HG03439 (cell line): ENCODE data around the gene XYLB.
"Not testable (repeated sequence)": the region's sequence is repeated elsewhere in the genome, so short reads cannot be mapped to it uniquely, and the experiment has no call there.

Source experiments
- ATAC-seq: cut with Tn5 transposase; IDR thresholded peaks from one replicate; pipeline ENCODE4 v1.9.1; 2021; ENCODE audit warnings: mild to moderate bottlenecking, moderate library complexity; ENCODE audit not compliant: unreplicated experiment

XYLB gene

DNA sequence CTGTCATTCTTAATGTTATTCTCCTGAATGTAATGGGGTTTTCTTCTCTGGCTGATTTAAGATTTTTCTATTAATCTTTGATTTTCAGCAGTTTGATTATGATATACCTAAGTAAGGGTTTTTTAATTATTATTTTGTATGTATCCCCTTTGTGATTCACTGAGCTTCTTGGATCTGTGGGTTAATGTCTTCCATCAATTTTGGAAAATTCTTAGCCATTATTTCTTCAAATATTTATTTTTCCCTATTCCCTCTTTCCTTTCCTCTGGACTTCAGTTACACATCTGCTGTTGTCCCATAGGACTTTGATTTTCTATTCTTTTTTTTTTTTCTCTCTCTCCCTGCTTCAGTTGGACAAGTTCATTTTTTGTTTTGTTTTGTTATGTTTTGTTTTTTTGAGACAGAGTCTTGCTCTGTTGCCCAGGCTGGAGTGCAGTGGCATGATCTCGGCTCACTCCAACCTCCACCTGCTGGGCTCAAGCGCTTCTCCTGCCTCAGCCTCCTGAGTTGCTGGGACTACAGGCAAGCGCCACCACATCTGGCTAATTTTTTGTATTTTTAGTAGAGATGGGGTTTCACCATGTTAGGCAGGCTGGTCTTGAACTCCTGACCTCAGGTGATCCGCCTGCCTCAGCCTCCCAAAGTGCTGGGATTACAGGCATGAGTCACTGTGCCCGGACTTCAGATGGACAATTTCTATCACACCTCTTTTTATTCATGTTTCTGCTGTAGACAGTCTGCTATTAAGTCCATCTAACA lies 40.6 kb downstream of the XYLB start:
- ATAC-seq, result no peak

DNA sequence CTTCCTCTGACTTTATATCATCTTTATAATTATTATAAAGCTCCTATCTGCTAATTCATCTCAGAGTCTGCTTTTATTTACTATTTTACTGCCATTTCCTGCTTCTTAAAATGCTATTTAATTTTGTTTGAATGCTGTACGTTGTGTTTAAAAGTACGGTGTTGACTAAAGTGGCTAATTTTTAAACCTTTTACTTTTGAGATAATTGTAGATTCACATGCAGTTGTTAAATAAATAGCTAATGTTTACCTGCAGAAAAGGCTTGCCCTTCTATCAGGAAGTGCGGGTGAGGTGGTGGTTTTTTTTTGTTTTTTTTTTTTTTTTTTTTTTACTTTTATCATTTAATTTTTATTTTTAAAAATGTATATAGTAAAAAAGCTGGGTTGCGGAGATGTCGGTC lies 41.3 kb downstream of the XYLB start:
- no peak for ATAC-seq

DNA sequence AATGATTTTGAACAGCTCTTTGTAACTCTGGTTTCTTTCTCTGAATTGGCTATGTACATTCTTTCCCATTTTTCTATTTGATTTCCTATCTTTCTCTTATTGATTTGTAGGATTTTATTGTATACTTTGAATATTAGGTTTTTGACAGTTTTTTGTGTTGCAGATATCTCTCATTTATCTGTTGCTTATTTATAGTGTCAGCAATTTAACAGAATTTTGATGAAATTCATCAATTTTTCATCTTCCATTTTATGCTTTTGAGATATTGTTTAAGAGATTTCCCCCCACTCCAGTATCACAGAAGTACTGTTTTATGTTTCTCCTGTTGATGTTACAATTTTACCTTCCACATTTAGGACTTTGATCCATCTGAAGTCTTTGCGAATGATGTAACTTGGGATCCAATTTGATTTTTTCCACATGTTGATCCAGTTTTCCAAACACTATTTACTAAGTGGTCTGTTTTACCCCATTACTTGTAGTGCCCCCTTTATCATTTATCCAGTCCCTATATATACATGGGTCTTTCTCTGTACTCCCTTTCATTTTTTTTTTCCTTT lies 46.1 kb downstream of the XYLB start:
- no peak for ATAC-seq

DNA sequence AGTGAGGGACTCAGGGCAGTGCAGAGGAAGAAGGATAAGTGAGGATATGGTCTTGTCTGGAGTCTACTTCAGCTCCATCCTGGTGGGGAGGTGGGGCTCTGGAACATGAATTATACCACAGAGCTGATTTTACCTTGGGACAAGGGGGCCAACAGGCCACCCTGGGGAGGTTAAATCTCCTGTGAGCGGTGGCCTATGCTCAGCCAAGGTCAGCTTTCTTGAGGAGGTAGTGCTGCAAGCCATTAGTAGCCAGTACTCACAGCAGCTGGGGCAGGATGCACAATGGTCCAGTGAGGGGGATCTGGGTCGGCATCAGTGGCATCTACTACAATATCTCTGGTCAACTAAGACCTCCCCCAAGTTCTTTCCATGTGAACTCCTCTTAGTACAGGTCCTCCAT lies 49.7 kb downstream of the XYLB start:
- no peak for ATAC-seq

DNA sequence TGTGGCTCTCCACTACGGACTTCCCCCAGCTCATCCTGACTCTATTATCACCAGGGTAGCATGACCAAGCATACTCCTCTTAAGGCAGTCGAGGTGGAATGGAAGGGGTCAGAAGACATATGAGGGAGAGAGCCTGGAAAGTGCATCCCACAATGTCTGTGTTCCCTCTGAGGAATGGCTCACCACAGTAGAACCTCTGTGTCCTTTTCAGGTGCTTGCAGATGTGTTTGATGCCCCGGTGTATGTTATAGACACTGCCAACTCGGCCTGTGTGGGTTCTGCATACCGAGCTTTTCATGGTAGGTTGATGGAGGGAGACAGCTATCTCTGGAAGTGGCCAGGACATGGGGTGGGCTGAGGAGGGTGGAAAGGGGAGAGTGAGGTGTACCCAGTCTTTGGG lies 50.3 kb downstream of the XYLB start:
- no peak for ATAC-seq

DNA sequence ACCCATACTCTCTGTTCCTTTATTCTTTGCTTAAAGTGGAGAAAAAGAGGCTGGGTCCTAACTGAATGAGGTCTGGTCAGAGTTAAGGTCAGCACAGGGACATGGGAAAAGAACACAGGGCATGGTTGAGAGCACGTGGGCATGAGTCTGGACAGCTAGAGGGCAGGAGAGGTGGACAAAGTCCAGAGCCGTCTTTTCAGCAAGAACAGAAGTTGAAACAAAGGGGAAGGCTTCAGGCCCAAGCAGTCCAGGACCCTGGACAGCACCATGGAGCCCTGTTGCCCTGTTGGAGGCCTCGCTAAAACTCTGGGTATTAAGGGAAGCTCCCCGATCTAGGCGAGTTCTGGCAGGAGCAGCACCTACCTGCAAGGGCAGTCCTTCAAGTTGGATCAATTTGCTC lies 50.7 kb downstream of the XYLB start:
- no peak for ATAC-seq

DNA sequence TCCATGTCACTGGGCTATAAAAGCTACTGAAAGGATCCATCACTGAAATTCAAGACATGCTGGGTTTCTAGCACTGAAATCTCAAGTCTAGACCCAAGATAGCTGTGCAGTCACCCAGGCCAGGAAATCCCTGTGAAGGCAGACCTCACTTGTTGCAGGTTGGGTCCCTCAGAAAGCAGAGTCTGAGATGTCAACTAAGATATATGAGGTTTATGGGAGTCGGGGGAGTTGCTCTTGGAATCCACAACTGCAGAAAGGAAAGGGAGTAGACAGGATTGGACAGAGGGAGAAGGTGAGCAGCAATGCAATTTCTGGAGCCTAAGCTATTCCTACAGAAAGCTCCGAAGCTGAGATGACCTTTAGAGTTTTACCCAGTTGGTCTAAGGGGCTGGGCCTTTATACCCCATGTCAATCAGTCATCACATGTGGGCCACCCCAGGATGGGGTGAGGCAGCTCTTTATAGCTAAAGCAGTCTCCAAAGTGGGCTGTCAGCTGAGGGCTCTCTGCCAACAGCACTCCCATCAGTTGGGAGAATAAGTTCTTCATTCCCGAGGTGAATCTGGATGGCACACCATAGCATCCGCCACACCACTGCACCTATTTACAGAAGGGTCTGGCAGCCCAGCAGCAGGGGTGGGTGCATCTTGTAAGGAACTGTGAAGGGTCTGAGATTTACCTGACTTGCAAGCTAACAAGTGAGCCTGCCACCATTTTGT lies 54.8 kb downstream of the XYLB start:
- no peak for ATAC-seq

DNA sequence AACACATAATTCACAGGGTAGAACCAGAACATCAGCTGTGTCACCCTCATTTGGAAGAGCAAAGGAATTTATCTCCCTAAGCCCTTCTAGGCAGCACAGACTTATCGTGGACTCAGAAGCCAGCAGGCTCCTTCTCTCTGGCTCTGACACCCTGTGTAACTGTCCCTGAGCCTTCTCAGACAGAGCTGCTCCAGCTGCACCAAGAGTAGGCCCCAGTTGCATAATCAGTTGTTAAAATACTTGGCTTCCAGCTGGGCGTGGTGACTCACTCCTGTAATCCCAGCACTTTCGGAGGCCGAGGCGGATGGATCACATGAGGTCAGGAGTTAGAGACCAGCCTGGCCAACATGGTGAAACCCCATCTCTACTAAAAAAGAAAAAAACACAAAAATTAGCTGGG lies 57.7 kb downstream of the XYLB start:
- no peak for ATAC-seq

DNA sequence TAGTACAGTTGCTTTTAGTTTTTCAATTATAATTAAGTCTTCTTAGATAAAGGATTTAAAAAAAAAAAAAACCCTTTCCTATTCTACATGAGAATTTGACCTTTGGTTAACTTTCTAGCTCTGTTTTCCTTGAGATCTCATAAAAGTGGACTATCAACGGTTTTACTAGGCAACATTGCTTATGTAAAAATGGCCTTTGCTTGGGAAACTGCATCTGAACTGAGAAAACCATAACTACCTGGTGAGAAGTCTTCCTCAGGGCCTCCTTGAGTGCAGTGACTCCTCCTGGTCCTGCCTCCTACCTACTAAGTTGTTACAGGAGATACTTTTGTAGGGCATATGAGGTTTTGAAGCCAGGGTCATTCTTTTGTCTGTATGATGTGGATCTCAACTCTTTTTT lies 65.0 kb downstream of the XYLB start:
- no peak for ATAC-seq

DNA sequence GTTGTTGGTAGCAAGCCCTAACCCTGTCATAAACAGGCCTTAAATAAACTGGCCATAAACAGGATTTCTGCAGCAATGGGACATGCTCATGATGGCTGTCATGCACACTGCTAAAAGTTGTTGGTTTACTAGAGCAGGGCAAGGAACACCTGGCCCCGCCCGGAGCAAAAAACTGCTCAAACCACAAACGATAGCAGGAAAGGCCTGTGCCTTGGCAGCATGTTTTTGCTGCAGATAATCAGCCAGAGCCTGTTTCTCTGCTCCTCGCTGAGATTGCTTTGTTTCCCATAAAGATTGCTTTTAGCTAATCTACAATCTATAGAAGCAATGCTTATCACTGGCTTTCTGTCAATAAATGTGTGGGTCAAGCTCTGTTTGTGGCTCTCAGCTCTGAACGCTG lies 74.2 kb downstream of the XYLB start:
- not testable (repeated sequence) for ATAC-seq

DNA sequence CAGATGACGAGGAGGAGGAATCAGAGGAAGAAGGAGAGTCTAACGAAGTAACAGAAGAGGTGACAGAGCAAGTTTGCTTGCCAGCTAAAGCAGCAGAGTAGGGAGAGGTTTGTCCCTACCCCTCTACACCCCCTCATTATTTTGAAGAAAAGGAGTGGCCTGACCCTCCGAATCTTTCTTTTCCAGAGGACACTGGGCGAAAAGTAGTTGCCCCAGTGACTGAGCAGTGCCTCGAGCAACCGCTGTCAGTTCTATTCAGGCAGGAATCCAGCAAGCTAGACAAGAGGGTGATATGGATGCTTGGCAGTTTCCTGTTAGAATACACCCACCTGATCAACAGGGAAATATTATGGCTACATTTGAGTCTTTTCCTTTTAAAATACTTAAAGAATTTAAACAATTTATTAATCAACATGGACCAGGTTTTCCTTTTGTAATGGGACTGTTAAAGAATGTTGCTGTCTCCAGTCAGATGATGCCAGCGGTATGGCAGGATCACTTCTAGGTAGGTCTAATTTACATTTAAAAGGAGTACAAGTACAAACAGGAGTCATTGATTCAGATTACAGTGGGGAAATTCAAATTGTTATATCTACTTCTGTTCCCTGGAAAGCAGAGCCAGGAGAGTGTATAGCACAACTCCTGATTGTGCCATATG lies 75.2 kb downstream of the XYLB start:
- no peak for ATAC-seq

DNA sequence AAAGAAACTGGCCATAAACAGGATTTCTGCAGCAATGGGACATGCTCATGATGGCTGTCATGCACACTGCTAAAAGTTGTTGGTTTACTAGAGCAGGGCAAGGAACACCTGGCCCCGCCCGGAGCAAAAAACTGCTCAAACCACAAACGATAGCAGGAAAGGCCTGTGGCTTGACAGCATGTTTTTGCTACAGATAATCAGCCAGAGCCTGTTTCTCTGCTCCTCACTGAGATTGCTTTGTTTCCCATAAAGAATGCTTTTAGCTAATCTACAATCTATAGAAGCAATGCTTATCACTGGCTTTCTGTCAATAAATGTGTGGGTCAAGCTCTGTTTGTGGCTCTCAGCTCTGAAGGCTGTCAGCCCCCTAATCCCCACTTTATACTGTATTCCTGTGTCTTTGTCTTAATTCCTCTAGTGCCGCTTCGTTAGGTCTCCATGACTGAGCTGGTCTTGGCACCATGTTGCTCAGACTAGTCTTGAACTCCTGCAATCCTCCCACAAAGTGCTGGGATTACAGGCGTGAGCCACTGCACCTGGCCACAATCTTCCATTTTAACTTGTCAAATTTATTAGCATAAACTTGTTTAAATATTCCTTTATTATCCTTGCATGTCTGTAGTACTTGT lies 80.3 kb downstream of the XYLB start:
- ATAC-seq, result not testable (repeated sequence)

DNA sequence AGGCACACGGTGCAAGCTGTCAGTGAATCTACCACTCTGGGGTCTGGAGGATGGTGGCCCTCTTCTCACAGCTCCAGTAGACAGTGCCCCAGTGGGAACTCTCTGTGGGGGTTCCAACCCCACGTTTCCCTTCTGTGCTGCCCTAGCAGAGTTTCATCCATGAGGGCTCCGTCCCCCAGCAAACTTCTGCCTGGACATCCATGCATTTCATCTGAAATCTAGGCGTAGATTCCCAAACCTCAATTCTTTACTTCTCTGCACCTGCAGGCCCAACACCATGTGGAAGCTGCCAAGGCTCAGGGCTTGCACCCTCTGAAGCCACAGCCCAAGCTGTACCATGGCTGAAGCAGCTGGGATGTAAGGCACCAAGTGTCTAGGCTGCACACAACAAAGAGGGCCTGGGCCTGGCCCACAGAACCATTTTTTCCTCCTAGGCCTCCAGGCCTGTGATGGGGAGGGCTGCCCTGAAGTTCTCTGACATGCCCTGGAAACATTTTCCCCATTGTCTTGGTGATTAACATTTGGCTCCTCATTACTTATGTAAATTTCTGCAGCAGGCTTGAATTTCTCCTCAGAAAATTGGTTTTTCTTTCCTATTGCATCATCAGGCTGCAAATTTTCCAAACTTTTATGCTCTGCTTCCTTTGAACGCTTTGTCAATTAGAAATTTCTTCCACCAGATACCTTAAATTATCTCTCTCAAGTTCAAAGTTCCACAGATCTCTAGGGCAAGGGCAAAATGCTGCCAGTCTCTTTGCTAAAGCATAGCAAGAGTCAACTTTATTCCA lies 86.5 kb downstream of the XYLB start:
- not testable (repeated sequence) for ATAC-seq

DNA sequence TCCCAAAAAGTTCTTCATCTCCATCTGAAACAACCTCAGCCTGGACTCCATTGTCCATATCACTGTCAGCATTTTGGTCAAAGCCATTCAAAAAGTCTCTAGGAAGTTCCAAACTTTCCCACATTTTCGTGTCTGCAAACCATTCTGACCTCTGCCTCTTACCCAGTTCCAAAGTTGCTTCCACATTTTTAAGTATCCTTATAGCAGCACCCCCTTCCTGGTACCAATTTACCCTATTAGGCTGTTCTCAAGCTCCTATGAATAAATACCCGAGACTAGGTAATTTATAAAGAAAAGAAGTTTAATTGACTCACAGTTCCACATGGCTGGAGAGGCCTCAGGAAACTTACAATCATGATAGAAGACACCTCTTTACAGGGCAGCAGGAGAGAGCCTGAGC lies 87.1 kb downstream of the XYLB start:
- ATAC-seq, result not testable (repeated sequence)

DNA sequence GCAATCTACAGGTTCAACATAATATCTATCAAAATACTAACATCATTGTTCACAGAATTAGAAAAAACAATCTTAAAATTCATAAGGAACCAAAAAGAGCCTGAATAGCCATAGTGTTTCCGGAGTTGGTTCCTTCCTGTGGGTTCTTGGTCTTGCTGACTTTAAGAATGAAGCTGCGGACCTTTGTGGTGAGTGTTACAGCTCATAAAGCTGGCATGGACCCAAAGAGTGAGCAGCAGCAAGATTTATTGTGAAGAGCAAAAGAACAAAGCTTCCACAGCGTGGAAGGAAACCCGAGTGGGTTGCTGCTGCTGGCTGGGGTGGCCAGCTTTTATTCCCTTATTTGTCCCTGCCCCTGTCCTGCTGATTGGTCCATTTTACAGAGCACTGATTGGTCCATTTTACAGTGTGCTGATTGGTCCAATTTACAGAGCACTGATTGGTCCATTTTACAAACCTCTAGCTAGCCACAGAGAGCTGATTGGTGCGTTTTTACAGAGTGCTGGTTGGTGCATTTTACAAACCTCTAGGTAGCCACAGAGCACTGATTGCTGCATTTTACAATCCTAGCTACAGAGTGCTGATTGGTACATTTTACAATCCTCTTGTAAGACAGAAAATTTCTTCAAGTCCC lies 92.0 kb downstream of the XYLB start:
- not testable (repeated sequence) for ATAC-seq

DNA sequence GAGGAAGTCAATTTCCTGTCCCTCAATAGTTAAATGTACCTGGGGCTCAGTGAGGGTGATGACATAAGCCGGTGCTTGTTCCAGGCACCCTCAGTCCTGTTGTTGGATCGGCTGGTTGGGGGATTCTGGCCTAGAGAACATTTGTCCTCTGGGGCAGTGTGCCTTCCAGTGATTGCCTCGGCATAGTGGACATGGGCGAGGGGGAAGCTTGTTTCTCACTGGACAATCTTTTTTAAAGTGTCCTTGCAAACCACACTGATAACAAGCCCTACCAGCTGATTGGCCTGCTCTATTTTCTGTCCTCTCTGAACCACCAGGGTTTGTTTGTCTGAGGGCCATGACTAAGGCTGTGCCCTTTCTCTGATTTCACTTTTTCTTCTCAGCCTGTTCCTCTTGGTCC lies 96.6 kb downstream of the XYLB start:
- not testable (repeated sequence) for ATAC-seq

DNA sequence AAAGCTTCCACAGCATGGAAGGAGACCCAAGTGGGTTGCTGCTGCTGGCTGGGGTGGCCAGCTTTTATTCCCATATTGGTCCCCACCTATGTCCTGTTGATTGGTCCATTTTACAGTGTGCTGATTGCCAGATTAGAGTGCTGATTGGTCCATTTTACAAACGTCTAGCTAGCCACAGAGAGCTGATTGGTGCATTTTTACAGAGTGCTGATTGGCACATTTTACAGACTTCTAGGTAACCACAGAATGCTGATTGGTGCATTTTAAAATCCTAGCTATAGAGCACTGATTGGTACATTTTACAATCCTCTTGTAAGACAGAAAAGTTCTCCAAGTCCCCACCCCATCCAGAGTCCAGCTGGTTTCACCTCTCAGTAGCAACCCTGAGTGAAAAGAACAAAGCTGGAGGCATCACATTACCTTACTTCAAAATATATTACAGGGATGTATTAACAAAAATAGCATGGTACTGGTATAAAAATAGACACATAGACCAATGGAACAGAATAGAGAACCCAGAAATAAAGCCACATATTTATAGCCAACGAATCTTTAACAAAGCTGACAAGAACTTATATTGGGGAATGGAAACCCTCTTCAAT lies 99.6 kb downstream of the XYLB start:
- no peak for ATAC-seq

DNA sequence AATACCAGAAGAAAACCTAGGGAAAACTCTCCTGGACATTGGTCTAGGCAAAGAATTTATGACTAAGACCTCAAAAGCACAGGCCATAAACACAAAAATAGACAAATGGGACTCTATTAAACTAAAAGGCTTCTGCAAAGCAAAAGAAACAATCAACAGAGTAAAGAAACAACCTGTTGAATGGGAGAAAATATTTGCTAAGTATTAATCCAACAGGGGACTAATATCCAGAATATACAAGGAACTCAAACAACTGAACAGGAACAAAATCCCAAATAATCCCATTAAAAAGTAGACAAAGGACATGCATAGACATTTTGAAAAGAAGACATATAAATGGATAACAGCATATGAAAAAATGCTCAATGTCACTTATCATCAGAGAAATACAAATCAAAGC lies 100.2 kb downstream of the XYLB start:
- ATAC-seq, result no peak

DNA sequence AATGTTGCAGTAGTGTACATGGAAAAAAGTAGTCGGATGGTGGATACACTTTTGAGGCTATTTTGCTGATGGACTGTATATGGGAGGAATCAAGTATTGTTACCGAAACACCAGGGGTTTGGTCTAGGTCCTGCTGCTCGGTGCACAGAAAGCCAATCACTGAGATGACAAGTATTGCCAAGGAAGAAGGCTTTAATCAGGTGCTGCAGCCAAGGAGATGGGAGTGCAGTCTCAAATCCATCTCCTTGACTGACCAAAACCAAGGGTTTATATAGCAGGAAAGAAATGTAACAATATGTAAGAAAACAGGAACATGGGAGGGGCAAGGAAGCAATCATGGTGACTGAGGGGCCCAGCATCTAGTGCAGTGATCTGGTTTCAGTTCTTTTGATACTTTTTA lies 104.3 kb downstream of the XYLB start:
- no peak for ATAC-seq
